RPMI7951 (cell line): ENCODE measurements around the gene RFPL3. TPM values are rescaled to one million over a fixed set of nuclear protein-coding genes. Genes with fewer than 3 reads are reported as not detected.
"Not testable (repeated sequence)": the region's sequence is repeated elsewhere in the genome, so short reads cannot be mapped to it uniquely, and the experiment has no call there.

ENCODE experiments used
- DNase-seq: peaks from one replicate; pipeline ENCODE4 v3.0.0-alpha.2; 2012; ENCODE audit warnings: low read depth
- total RNA-seq: library from RNA; depleted of rRNA; stranded (reverse); fragments of >200 nt; shearing (Covaris generic); gene quantifications from 2 replicates; pipeline ENCODE4 v1.2.3, GENCODE V29; 2014; rRNA removed

RFPL3 gene
- not detected in 2 replicates for total RNA-seq

DNA sequence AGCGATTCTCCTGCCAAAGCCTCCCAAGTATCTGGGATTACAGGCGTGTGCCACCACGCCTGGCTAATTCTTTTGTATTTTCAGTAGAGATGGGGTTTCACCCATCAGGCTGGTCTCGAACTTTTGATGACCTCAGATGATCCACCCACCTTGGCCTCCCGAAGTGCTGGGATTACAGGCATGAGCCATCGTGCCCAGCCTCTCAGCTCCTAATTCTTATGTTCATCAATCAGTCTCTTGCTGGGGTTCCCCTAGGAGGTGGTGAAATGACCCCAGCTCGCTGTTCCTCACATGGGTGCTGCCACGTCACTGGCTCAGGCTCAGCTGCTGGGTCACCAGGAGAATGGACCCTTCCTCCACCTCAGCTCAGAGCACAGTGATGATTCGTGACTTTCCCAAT, at the start of gene RFPL3:
Gene RFPL3, plus strand, starts transcription at position 301 of the 400 bp plus-strand sequence. CDS start 205 bp downstream, outside the sequence.
- not testable (repeated sequence) for DNase-seq

DNA sequence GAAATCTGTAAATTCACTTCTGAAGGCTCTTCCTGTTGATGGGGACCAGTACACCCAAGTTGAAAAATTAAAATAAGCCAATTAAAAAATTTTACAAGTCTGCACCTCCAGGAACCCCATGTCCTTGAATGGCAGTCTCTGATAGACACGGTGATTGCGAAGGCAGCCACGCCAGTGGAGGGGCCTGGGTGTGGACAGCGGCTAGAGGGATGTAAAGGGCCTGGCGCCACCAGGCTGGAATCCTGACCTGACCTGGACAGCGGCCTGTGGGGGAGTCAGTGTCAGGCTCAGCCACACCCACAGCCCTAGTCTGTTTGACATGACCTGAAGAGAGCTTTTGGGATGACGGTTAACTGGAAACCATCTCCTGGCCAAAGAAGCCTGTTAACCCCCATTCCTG, 49.5 kb upstream of the RFPL3 start:
- no peak for DNase-seq

DNA sequence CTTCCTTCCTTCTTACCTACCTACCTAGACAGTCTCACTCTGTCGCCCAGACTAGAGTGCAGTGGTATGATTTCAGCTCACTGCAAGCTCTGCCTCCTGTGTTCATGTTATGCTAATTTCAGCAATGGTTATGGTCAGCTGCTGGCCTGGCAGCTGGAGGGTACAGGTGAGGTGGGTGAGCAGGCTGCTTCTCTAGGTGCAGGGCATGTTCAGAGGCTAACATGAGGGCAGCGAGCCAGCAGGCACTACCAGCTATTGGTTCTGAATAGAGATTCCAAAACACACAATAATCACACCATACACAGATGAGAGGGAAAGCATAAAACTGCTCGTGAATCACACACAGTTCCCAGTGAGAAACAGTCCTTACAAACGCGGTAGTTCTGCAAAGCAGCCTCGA, 48.7 kb upstream of the RFPL3 start:
- DNase-seq: no peak

DNA sequence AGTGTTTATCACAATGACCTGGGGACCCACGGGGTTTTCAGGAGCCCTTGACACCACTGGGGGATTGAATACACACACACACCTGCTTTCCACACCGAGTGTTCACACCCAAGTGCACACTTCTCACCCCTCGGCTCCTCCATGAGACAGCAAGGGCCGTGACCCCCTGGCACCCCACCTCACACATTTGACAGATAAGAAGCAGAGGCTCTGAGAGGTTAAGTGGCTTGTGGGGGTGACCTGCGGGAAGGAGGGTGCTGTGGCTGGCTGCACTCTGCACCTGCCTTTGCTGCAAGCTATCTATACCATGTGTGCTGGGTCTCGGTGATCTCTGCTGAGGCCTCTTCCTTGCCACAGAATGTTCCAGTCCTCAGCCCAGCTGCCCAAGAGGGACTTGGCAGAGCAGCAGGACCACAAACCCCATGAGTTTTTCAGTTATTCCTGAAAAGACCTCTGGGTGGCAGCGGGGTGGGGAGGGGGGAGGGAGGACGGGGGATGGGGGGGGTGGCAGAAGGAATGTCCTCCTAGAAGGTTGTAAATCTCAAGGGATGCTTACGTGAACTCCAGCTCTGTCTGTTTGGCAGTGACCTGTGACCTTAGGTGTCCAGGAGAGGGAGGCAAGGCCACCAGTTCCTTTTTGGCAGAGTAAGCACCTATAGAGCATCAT, 47.9 kb upstream of the RFPL3 start:
- DNase-seq: no peak

DNA sequence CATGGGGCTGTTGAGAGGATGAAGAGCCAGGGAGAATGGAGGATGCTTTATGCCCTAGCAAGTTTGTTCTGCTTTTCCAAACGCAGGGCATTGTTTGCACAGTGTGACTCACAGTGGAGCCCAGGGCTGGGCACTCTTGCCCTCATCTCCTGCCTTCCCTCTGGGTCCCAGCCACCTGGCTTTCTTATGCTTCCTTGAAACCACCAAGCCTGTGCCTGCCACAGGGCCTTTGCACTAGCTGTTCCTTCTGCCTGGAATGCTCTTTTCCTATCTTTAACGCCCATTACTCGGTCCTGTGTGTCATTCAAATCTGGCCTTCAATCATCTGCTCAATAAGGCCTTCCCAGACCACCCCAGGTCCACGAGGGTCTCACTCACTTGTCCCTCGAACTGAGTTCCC, 46.9 kb upstream of the RFPL3 start:
- DNase-seq: no peak

DNA sequence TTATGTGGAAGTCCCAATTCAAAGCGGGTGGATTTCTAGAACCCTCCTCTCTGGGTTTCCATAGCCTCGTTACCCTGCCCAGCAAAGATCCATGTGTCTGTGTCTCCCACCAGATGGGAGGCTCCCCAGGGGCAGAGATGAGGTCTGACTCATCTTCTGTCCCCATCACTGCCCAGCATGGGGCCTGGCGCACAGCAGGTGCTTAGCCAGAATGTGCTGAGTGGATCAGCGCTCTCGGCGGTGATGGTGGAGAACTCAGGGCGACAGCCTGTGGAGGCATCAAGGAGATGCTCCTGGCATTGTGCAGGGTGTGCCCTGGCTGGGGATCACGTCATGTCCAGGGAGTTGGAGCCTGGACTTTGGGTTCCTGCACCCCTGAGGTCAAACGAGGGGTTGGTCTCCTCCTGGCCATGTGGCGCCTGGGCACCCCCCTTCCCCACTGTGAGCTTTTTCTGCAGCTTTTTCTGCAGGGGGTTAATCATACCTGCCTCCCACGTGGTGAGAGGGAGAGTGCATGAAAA, 46.1 kb upstream of the RFPL3 start:
- no peak for DNase-seq

DNA sequence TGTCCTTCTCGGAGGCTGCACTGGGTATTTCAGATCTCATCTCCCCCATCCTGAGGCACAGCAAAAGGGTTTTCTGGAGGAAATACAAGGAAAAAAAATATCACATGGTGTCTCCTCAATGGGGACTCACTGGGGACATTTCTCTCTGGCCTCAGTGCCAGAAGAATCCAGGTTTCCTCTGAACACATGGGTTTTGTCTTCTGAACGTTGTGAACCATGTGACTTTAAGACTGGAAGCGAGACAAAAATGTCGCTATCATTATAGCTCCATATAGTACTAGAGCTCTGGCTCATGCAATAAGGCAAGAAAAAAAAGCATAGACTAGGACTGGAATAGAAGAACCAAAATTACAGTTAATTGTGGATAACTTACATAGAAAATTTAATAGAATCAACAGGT, 44.9 kb upstream of the RFPL3 start:
- DNase-seq: no peak

DNA sequence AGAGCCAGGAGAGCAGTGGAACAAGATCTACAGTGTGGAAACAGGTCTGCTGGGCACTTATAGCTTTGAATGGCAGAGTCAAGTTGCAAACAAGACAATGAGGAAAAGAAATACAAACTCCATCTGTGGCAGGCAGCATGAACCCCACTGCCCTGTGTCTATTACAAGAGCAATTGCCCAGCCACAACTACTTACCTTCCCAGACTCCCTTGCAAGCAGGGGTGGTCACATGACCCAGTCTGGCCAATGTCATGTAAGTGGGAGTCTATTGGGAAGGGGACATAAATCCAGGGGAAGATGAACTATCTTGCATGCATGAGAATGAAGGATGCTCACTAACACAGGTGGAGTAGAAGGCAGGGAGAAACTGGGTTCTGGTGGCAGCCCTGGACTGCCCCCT, 44.1 kb upstream of the RFPL3 start:
- no peak for DNase-seq

DNA sequence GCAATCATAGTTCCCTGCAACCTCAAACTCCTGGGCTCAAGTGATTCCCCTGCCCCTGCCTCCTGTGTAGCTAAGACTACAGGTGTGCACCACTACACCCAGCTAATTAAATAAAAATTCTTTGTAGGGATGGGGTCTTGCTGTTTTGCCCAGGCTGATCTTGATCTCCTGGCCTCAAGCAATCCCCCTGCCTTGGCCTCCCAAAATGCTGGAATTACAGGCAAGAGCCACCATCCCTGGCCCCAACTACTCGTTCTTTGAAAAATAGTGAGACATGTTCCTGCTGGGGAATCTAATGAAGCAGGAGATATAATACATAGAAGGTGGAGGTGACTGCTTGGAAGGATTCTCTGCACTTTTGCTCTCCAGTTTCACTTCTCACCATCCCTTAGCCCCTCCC, 40.1 kb upstream of the RFPL3 start:
- DNase-seq: no peak

DNA sequence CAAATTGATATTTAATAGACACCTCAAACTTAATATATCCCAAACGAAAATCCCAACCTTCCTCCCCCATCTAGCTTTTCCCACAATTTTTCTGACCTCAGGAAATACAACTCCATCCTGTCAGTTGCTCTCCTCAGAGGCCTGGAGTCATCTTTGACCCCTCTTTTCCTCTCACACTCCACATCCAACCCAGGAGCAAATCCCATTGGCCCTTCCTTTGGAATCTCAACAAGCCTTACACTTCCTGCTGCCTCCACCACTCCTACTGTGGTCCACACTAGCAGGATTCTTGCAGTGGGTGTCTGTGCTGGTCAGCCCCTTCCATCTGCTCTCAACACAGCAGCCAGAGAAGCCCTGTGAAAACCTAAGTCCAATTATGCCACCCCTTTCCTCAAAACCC, 39.3 kb upstream of the RFPL3 start:
- DNase-seq: no peak

DNA sequence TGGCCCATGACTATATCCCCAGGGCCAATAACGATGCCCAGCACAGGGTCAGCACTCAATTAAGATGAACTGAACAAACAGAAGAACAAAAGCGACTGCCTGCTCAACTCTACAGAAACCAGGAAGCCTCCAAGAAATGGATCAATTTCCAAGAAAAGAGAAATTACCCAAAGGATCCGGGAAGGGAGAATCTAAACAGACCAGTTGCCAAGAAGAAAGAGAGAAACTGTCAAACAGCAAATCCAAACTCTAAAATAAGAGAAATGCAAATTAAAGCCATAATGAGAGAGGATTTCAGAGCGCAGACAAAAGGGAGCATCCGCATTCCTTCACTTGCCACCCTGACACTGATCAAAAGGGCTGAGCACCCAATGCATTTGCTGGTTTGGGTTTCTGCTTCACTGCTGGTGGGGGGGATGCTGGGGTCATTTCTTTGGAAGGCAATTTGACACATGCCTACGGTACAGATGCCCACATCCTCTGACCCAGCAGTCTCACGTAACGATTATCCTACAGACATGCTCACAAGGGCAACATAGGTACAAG, 37.7 kb upstream of the RFPL3 start:
- DNase-seq: no peak

DNA sequence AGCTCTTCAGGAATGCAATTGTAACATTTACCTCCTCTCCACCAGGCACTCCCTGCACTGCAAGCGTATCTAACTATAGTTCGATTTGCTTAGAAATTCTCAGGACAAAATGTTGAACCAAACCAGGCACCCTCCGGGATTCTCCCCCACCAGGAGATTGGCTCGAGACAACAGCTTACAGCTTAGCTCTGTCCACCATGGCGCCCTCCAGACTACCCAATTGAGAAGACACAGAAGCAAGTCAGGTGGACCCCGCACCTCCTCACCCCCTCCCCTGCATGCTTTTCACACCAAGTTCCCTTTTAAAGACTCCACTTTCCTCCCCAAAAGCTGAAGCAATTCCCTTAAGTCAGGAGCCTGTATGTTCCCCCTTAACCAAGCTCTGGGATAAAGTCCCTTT, 34.7 kb upstream of the RFPL3 start:
- no peak for DNase-seq

DNA sequence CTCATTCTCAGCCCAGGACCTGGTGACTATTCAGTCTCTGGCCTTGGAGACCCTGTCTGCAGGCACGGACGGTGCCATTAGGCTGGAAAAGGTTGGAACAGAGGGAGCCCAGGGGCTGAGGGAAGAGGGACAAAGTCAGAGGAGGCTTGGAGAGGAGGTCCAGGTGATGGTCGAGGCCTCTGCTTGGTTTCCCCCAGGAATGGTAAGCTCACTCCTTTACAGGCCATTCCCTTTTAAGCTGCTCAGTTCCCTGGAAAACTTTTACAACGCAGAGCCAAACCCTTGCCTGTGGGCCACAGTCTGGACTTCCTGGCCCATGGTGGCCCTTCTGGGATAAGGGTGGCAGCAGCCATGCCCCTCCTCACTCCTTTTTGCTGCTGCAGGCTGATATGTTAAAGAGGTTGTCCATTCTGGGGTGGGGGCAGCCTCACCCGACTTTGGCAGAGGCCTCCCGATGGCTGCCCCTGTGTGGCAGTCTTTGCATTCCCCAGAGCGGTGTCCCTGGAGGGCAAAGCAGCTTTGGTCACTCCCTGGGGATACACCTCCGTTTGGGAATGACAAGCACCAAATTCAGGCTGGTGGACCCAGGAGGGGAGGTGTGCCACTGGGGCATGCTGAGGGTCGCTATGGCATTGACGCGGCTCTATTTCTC, 34.0 kb upstream of the RFPL3 start:
- no peak for DNase-seq

DNA sequence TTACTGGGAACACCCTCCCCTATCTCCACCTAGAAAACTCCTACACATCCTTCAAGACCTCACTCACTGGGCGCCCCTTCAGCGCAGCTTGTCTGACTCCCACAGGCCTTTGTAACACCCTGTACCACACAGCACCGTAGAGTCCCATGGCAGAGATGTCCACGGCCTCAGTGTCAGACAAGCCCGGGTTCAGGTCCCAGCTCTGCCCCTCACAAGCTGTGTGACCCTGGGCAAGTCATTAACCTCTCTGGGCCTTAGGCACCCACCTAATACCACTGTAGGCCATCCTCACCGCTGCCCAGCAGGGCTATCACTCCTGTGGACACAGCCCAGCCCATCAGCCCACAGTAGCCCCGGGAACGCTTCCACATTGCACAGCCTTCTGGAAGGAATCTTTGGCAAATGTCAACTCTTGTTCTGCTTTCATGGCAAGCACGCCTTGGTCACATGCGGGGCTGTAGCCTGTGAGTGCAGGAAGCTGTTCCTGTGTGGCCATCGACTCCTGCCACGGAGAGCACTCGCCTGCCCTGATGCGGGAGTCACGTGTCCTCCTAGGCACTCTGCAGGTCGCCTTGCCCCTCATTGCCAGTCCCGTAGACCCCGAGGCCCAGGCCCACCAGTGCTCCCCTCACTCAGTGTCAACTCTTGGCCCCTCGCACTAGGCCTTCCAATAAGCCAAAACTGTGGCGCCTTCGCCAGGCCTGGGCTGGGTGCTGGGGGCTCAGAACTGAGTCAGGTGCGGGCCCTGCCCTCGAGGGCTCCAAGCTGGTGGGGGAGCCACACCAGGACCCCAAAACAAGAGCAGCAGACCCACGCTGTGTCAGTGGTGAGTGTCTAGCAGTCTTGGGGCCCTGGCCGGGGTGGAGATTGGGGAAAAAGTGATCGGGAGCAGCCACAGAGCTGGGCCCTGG, 32.9 kb upstream of the RFPL3 start:
- DNase-seq: no peak

DNA sequence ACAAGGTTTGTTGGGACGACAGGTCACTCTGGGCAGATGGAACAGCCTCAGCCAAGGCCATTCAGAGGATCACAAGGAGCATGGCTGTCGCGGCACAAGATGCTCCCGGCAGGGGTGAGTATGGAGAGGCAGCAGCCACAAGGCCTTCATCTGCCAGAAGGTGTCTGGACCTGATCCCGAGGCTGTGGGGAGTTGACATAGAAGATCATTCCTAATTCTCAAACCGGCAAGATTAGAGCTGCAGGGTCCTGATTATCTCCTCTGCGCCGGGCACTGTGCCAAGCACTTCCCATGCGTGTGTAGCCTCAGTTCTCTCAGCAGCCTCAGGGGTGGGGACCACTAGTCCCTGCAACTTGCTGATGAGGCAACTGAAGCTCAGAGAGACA, 32.3 kb upstream of the RFPL3 start:
- no peak for DNase-seq

DNA sequence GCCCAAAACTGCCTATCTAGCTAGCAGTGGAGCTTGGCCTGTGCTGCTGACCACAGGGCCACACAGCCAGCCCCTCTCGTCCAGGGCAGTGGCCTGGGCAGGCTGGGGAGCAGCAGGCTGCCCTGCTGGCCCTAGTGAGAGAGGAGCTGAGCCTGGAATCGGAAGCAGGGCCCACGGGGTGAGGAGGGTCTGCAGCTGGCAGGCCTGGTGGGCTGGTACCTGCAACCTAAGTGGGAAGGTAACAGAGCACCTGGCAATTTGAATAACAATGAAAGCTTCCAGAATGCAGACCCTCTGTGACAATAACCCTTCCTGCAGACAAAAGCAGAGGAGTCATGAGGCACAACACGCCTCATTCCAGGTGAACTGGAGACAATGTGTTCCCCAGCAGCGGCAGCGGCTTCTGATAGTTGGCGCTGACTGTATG, 31.8 kb upstream of the RFPL3 start:
- DNase-seq: no peak

DNA sequence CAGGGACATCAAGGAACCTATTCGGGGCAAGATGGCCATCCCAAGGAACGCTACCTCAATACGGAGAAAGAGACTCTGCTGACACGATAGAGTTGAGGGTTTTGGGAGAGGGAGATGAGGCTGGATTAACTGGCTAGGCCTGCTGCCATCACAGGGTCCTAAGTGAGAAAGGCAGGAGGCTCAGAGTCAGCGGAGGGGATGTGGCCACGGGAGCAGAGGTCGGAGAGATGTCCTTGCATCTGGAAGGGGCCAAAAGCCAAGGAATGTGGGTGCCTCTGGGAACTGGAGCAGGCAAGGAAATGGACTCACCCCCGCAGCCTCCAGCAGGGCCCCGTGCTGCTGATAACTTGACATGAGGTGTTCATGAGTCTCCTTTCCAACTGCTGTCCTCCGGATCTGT, 31.0 kb upstream of the RFPL3 start:
- DNase-seq: no peak

DNA sequence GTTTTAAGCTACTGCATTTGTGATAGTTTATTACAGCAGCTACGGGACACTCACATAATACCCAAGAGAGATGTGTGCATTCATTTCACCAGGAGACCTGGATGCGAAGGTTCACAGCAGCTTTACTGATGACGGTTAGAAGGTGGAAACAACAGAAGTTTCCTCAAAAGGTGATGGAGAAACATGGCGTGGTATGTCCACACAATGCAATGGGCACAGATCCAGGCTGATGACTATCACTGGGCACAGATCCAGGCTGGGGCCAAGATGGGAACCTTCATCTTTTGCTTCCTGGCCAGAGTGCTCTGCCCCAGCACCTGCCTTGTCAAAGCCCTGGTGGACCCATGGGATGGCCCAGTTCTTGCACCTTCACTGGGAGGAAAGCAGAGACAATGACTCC, 30.6 kb upstream of the RFPL3 start:
- DNase-seq: no peak

DNA sequence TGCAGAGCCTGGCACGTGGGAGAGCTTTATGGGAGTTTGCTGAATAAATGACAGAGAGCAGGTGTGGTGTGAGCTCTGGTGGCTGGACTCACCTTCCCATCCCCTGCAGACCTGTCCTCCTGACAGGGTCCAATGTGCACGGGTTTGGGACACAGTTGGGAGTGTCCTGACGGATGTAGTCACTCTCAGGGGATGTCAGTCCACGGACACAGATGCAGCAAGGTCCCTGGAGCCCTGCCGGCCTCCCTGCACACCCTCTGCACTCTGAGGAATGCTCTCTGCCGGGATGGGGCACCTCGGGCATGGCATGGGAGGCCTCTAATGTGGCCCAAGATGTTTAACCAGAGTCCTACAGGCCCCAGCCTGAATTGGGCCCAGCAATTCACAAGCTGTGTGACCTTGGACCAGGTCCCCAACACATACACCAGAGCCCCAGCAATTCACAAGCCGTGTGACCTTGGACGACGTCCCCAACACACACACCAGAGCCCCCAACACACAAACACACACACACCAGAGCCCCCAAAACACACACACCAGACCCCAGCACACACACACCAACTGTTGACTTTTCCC, 30.0 kb upstream of the RFPL3 start:
- no peak for DNase-seq

DNA sequence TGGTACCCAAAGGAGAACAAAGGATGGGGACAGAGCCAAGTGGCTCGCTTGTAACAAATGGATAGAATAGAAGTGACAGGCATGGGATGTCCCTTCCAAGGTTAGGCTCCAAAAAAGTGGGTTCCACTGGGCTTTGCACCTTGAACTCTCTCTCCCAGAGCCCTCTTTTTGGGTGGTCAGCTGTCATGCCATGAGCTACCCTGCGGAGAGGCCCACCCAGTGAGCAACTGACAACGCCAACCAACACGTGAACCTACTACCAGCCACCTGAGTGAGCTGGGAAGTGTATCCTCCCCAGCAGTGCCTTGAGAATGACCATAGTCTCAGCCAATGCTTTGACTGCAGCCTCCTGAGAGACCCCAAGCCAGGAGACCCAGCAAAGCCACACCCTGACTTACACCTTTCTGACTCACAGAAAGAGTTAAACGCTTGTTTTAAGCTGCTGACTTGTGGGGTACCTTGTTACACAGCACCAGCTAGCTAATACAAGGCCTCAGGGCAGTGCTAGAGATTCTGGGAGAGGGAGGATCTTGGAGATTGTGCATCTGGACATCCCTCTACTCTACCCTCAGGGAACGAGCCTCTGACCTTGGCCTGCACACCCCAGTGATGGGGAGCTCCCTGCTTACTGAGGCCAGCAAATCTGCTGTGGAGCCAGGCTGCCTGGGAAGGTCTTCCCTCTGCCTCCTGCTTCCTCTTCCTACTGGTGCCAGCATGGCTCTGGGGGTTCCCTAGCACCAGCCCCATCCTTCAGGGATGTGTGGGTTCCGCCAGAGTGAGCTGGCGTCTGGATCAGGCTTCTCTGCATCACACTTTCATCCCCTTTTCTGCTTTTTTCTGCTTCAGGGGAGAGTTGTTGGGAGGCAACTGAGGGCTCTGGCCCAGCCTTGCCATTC, 29.1 kb upstream of the RFPL3 start:
- DNase-seq: no peak

DNA sequence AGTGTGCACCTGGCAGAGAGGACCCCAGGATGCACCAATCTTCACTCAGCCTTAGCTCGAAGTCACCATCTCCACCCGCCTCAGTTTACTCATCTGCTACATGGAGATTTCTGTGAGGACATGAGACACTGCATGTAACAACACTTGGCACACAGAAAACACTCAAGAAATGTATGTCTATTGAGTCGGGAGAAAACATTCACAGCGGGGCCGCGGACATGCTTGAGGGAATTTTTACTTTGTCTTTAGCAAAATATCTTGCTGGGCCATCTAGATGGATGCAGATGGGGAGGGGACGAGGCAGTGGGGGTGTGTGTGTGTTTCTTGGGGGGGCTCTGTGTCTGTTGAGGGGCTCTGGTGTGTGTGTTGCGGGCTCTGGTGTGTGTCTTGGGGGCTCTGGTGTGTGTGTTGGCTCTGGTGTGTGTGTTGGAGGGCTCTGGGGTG, 28.4 kb upstream of the RFPL3 start:
- no peak for DNase-seq
